K562 (cell line): Measurements from ENCODE around the gene DAB1.

ENCODE experiments used
- BHLHE40 ChIP-seq: IDR thresholded peaks from 2 replicates; pipeline ENCODE4 v1.6.1; 2011; ENCODE audit warnings: low read length, improper control_type of control experiment
- CTCF ChIP-seq, 3 experiments: IDR thresholded peaks in 2 of 3; conservative IDR thresholded peaks in 1 of 3; 2 replicates each; pipeline ENCODE4 v1.5.1; 2011 to 2012; ENCODE audit warnings: low read length in 3 of 3, mild to moderate bottlenecking in 3 of 3, control low read depth in 2 of 3, improper control_type of control experiment in 1 of 3, inconsistent platforms in 1 of 3, low read depth in 1 of 3, mixed read lengths in 1 of 3, moderate library complexity in 1 of 3; ENCODE audit not compliant: insufficient read depth in 2 of 3
- DNMT1 ChIP-seq: fragments of 450-650 bp; IDR thresholded peaks from 2 replicates; pipeline ENCODE4 v1.6.1; 2016; ENCODE audit warnings: antibody characterized with exemption, mild to moderate bottlenecking
- EZH2 ChIP-seq: IDR thresholded peaks from 2 replicates; pipeline ENCODE4 v1.6.1; 2012; ENCODE audit warnings: low read depth, mild to moderate bottlenecking, inconsistent platforms, low read length, borderline replicate concordance
- SIN3B ChIP-seq: fragments of 450-650 bp; IDR thresholded peaks from 2 replicates; pipeline ENCODE4 v1.6.1; 2017; ENCODE audit warnings: low read depth, mild to moderate bottlenecking, moderate library complexity
- ZBTB17 ChIP-seq: fragments of 450-650 bp; formaldehyde crosslinking; IDR thresholded peaks from 2 replicates; pipeline ENCODE4 v1.4.0; 2020; ENCODE audit warnings: mild to moderate bottlenecking

GRCh38 chr1:57353654-57354053, 70.2 kb downstream of the DAB1 start:
- no peak for TF ChIP-seq ZBTB17 (CRISPR knock-in tag)
- no peak for TF ChIP-seq CTCF (IDR thresholded peaks at IDR 0.05 in 2 of 3, conservative IDR thresholded peaks at IDR 0.05 in 1 of 3; ENCODE audit: insufficient read depth in 2 of 3, low read depth in 1 of 3, low read length in 3 of 3)
- no peak for TF ChIP-seq BHLHE40
- TF ChIP-seq DNMT1, result no peak
- TF ChIP-seq SIN3B, result no peak
- no peak for TF ChIP-seq EZH2
